GM18505 (cell line): Measurements from ENCODE around the gene MICA.
"Not testable (repeated sequence)": the region's sequence is repeated elsewhere in the genome, so short reads cannot be mapped to it uniquely, and the experiment has no call there.

Experiments used
- ATAC-seq: cut with Tn5 transposase; IDR thresholded peaks from one replicate; pipeline ENCODE4 v1.9.1; 2021; ENCODE audit not compliant: unreplicated experiment
- POLR2A ChIP-seq: IDR thresholded peaks from 4 replicates; pipeline ENCODE4 v1.6.1; 2011; ENCODE audit warnings: borderline replicate concordance; ENCODE audit not compliant: insufficient read depth, insufficient read length; ENCODE audit errors: extremely low read depth

MICA gene

DNA sequence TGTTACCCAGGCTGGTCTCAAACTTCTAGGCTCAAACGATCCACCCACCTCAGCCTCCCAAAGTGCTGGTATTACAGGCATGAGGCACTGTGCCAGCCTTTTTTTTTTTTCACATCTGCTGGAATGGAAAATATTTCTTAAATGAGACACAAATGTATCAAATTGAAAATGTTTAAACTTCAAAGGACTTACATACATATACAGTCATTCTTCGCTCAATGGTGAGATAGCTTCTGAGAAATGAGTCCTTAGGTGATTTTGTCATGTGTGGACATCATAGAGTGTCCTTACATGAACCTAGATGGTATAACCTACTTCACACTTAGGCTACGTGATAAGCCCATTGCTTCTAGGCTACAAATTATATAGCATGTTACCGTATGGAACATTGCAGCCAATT is 43.1 kb downstream of the MICA start:
- ATAC-seq: no peak
- no peak for TF ChIP-seq POLR2A

DNA sequence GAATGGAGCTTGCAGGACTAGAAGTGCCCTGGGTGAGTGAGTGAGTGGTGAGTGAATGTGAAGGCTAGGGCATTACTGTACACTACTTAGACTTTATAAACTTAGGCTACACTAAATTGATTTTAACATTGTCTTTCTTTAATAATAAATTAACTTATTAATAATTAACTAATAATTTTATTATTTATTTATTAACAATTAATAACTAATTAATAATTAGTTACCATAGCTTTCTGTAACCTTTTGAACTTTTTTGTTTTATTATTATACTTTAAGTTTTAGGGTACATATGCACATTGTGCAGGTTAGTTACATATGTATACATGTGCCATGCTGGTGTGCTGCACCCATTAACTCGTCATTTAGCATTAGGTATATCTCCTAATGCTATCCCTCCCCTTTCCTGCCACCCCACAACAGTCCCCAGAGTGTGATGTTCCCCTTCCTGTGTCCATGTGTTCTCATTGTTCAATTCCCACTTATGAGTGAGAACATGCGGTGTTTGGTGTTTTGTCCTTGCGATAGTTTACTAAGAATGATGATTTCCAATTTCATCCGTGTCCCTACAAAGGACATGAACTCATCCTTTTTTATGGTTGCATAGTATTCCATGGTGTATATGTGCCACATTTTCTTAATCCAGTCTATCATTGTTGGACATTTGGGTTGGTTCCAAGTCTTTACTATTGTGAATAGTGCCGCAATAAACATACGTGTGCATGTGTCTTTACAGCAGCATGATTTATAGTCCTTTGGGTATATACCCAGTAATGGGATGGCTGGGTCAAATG is 43.8 kb downstream of the MICA start:
- not testable (repeated sequence) for ATAC-seq

DNA sequence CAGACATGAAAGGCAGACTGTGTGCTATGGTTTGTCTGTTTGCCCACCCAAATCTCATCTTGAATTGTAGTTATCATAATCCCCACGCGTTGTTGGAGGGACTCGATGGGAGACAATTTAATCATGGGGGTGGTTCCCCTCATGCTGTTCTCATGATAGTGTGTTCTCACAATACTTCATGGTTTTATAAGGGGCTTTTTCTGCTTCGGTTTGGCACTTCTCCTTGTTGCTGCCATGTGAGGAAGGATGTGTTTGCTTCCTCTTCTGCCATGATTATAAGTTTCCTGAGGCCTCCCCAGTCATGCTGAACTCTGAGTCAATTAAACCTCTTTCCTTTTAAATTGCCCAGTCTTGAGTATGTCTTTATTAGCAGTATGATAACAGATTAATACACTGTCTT is 47.4 kb downstream of the MICA start:
- no peak for ATAC-seq
- no peak for TF ChIP-seq POLR2A

DNA sequence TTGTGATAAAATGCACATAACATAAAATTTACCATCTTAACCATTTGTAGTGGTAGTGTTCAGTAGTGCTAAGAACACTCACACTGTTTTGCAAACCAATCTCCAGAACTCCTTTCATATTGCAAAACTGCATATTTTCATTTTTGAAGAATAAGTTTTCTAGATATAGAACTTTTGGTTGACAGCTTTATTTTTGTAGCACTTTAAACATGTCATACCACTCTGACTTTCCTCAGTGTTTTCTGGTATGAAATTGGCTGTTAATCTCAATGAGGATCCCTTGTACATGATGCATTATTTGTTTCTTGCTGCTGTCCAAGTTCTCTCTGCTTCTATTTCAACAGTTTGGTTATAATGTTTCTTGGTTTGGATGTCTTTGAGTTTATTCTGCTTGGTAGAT is 49.5 kb downstream of the MICA start:
- no peak for ATAC-seq
- TF ChIP-seq POLR2A: no peak

DNA sequence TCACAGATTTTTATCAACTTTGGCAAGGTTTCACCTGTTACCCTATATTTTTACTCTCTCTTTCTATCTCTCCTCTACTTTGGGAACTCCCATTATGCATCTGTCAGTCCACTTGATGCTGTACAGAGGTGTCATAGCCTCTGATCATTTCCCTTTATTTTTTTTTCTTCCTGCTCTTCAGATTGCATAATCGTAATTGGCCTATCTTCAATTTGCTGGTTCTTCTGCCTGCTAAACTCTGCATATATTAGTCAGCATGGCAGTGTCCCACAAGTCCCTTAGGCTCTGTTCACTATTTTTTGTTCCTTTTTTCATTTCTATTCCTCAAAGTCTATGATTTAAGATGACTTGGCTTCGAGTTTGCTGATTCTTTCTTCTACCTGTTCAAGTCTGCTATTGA is 49.9 kb downstream of the MICA start:
- TF ChIP-seq POLR2A: no peak
- ATAC-seq: no peak

DNA sequence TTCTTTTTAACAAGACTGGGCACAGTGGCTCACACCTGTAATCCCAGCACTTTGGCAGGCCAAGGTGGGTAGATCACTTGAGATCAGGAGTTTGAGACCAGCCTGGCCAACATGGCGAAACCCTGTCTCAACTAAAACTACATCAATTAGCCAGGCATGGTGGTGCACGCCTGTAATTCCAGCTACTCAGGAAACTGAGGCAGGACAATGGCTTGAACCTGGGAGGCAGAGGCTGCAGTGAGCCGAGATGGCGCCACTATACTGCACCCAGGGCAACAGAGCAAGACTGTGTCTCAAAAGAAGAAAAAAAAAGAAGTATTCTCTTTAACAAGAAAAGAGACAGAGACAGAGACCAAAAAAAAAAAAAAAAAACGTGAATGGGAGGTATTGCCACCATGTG is 56.5 kb downstream of the MICA start:
- ATAC-seq: not testable (repeated sequence)

DNA sequence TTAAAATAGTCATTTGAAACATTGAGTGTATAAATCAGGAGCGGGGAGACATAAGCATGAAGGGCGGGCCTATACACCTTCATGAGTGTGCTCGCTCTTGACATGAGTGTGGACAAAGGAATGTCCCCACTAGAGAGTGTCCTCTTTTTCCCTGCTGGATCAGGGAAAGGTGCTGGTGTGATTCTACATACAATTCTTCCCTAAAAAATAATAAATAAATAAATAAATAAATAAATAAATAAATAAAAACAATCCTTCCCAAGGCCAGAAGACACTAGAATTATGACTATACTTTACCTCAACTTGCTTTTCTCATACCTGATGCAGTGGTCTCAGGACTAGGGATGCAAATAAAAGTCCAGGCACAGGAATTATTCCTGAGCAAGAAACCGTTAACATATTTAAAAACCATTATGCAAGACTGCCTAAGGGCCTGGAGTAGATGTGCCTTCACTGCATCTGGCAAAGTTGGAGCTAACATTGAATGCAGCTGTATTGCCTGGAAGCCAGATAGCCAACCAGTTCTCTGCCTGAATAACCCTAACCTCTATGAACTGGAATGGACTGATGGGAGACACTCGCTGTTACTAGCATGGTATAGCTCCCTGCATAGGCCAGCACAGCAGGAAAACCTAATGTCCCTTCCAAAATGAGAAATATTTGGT is 57.1 kb downstream of the MICA start:
- TF ChIP-seq POLR2A: no peak
- no peak for ATAC-seq

DNA sequence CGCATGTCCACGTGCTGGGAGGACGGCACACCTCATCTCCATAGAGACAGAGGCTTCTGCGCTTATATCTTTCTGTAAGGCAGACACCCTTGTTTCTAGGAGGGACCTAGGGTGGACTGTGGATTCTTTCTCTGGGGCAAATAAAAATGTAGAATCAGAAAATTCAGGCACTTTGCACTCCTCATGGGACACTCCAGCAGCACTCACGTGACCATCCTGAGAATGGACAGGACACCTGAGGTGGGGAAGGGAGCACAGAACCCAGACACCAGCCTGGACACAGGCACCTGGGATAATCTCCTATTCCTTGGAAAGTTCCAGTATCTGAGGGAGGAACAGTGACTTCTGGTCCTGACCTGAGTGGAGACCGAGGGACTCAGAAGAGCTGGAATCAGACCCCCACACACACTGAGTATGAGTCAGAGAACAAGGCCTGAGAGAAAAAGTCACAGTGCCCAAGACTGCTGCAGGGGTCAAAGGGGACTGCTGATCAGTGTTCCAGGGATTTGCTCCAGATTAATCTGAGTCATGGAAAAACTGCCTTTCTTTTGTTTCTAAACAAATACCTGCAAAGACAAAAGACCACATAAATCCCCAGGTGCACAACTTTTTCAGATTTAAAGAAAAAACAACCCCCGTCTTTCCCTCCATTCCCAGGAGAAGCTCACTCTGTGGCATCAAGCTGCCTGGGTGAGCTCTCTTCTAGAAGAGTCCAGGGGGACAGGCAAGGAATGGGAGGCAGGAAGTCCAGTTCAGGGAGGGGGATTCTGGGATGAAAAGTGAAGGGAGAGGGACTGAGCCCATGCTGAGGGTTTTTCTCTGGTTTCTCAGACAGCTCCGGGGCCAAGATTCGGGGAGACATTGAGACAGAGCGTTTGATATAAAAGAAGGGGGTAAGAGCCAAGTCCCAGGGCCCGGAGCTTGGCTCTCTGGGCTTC is 58.9 kb downstream of the MICA start:
- no peak for TF ChIP-seq POLR2A

DNA sequence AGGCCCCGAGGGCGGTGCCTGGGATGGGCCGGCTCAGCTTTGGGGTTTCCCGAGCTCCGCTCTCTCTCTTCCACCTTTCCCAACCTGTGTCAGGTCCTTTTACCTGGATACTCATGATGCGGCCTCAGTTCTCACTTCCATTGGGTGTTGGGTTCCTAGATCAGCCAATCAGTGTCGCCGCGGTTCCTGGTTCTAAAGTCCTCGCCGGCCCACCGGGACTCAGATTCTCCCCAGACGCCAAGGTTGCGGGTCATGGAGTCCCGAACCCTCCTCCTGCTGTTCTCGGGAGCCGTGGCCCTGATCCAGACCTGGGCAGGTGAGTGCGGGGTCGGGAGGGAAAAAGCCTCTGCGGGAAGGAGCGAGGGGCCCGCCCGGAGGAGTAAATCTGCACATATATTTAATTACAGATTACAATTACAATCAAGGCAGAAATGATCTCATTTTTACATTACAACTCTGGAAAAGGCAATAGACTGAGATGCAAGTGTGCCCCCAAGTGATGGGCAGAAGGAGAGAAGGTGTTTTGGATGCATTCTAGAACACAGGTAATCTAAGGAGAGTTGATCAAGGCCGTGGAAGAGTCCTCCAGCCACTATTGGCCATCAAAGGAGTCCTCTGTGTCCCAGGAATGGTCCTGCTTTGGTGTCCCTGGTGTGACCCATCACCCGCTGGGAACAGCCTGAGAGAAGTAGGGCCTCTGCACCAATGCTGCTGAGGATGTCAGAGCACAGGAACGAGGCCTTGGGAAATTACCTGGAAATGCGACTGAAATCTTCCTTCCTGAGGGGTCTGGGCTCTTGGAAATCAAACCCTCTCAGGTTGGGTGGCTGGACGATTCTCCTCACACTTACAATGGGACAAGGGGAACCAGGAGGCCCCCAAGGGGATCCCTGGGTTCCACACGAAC is 59.8 kb downstream of the MICA start:
- peak; percentile 99 for TF ChIP-seq POLR2A
- peak; percentile 88 for ATAC-seq

More for the DNA sequence above, 58.9 kb downstream of the MICA start:
- ATAC-seq: peak; percentile 2

DNA sequence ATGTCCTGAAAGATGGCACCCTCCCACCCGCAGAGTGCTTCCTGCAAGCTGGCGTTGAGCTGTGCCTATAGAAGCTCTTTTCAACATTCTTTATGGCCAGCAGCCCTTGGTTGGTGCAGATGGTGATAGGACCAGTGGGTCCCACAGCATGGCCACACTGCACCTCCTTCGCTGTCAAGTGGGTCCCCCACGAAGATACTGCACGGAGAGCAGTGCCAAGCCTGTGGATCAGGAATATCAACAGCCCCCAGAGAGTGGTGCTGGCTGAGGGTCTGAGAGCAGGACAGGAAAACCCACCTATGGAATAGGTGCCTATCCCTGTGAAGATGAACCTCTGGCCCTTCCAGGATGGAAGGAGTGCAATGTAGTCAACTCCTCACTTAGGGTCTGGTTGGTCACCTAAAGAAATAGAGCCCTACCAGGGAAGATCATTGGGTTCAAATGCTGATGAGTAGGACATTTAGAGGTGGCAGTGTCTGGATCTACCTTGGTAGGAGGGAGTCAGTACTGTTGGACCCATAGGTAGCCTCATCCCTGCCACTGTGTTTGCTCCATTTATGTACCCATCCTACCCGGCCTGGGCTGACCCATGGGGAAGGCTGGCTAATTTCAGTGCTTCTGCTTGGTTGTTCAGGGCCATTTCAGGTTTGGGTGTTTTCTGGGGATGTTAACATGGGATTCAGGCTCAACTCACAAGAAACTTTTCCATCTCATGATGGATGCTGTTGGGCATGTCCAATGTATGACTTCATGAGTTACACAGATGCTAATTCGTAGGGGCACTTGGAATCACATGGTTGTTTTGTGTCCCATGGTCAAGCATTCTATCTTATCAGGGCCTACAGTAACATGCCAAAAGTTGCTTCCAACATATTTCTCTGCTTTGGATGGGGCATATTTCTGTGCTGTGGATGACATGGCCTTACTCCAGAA is 61.1 kb downstream of the MICA start:
- ATAC-seq: no peak
- peak; percentile 31 for TF ChIP-seq POLR2A
